ENCODE data around the gene SH2D6. TPM values are rescaled to one million over a fixed set of nuclear protein-coding genes. Genes with fewer than 3 reads are reported as not detected.
"Not testable (repeated sequence)": the region's sequence is repeated elsewhere in the genome, so short reads cannot be mapped to it uniquely, and the experiment has no call there.

The SH2D6 gene
- total and polyA plus RNA-seq, 4 experiments from 2014 or later = 1.5 to 1.6 TPM; not detected in 2

GRCh38 chr2:85477884-85478283 is 59.4 kb downstream of the SH2D6 start:
- ChIA-PET CTCF (ENCODE audit: partially characterized antibody) (no interaction called here), POLR2A (ENCODE audit: partially characterized antibody) (no interaction called here)
- Mint-ChIP-seq H3K27ac (no peak overlapping the region), H3K36me3 (no peaks in the 10 kb centered on the region), H3K4me1 (no peaks in the 10 kb centered on the region), H3K9me3 (peaks cover 0 to 1% (median 0%) of the 10 kb centered on the region in 8 donors), H3K27me3 (peaks cover 0 to 2% of the 10 kb centered on the region in 2 donors), H3K4me3 (no peak overlapping the region)
- no peak overlapping the region for H3K4me3 ChIP-seq (ENCODE audit: low read length in 2 of 2)
- no peaks in the 10 kb centered on the region for H3K4me1 ChIP-seq (ENCODE audit: insufficient read depth, low read length)
- no peaks in the 10 kb centered on the region for H3K27me3 ChIP-seq (ENCODE audit: insufficient read depth, low read length)
- H3K36me3 ChIP-seq (ENCODE audit: insufficient read depth, low read length) = no peaks in the 10 kb centered on the region
- H3K9me3 ChIP-seq (ENCODE audit: control insufficient read depth in 1 of 2, low read length in 2 of 2) = no peaks in the 10 kb centered on the region
- intact Hi-C loops (cut with micrococcal nuclease) = no loop called here
- H3K27ac ChIP-seq (ENCODE audit: low read depth, low read length) = no peak overlapping the region
- DNase-seq = no peak

GRCh38 chr2:85481818-85482777 is 63.6 kb downstream of the SH2D6 start:
- Mint-ChIP-seq H3K27ac (no peak overlapping the region), H3K4me1 (no peaks in the 10 kb centered on the region), H3K36me3 (peaks cover 1 to 4% of the 10 kb centered on the region in 2 donors), H3K27me3 (peaks cover 0 to 2% of the 10 kb centered on the region in 2 donors), H3K9me3 (peaks cover 0 to 10% (median 5%) of the 10 kb centered on the region in 8 donors), H3K4me3 (no peak overlapping the region)
- intact Hi-C loops (cut with micrococcal nuclease) = no loop called here
- no peaks in the 10 kb centered on the region for H3K36me3 ChIP-seq (ENCODE audit: insufficient read depth, low read length)
- POLR2A ChIA-PET (ENCODE audit: partially characterized antibody) = no interaction called here
- H3K27me3 ChIP-seq (ENCODE audit: insufficient read depth, low read length) = no peaks in the 10 kb centered on the region
- CTCF ChIA-PET (ENCODE audit: partially characterized antibody) = no interaction called here
- DNase-seq = no peak
- H3K27ac ChIP-seq (ENCODE audit: low read depth, low read length) = no peak overlapping the region
- H3K9me3 ChIP-seq (ENCODE audit: control insufficient read depth in 1 of 2, low read length in 2 of 2) = no peaks in the 10 kb centered on the region
- H3K4me1 ChIP-seq (ENCODE audit: insufficient read depth, low read length) = no peaks in the 10 kb centered on the region
- H3K4me3 ChIP-seq (ENCODE audit: low read length in 2 of 2) = no peak overlapping the region

GRCh38 chr2:85484615-85485014 is 66.1 kb downstream of the SH2D6 start:
- H3K4me3 Mint-ChIP-seq; intact Hi-C loops (cut with micrococcal nuclease); CTCF ChIA-PET (ENCODE audit: partially characterized antibody): not testable (repeated sequence)

GRCh38 chr2:85485815-85486214 is 67.3 kb downstream of the SH2D6 start:
- ChIA-PET CTCF (ENCODE audit: partially characterized antibody) (no interaction called here), POLR2A (ENCODE audit: partially characterized antibody) (no interaction called here)
- H3K9me3 Mint-ChIP-seq = peaks cover 0 to 24% (median 11%) of the 10 kb centered on the region in 8 donors
- peaks cover 0 to 2% of the 10 kb centered on the region in 2 donors for H3K27me3 Mint-ChIP-seq
- no peak overlapping the region for H3K4me3 Mint-ChIP-seq
- no peaks in the 10 kb centered on the region for H3K4me1 ChIP-seq (ENCODE audit: insufficient read depth, low read length)
- H3K27ac Mint-ChIP-seq = no peak overlapping the region
- H3K36me3 Mint-ChIP-seq = peaks cover 1 to 4% of the 10 kb centered on the region in 2 donors
- no peaks in the 10 kb centered on the region for H3K36me3 ChIP-seq (ENCODE audit: insufficient read depth, low read length)
- no peaks in the 10 kb centered on the region for H3K27me3 ChIP-seq (ENCODE audit: insufficient read depth, low read length)
- H3K4me3 ChIP-seq (ENCODE audit: low read length in 2 of 2) = no peak overlapping the region
- no peak overlapping the region for H3K27ac ChIP-seq (ENCODE audit: low read depth, low read length)
- no peaks in the 10 kb centered on the region for H3K9me3 ChIP-seq (ENCODE audit: control insufficient read depth in 1 of 2, low read length in 2 of 2)
- intact Hi-C loops (cut with micrococcal nuclease) = no loop called here
- DNase-seq = no peak
- H3K4me1 Mint-ChIP-seq = no peaks in the 10 kb centered on the region

More at GRCh38 chr2:85484615-85485014, 66.1 kb downstream of the SH2D6 start:
- H3K27me3 Mint-ChIP-seq; H3K4me3 ChIP-seq (ENCODE audit: low read length in 2 of 2); H3K36me3 ChIP-seq (ENCODE audit: insufficient read depth, low read length); H3K27ac ChIP-seq (ENCODE audit: low read depth, low read length); H3K27ac Mint-ChIP-seq; POLR2A ChIA-PET (ENCODE audit: partially characterized antibody); H3K27me3 ChIP-seq (ENCODE audit: insufficient read depth, low read length); H3K4me1 ChIP-seq (ENCODE audit: insufficient read depth, low read length); H3K36me3 Mint-ChIP-seq; DNase-seq; H3K9me3 ChIP-seq (ENCODE audit: control insufficient read depth in 1 of 2, low read length in 2 of 2); H3K4me1 Mint-ChIP-seq: not testable (repeated sequence)
- H3K9me3 Mint-ChIP-seq = peaks cover 0 to 16% (median 5%) of the 10 kb centered on the region in 8 donors

Other genes starting within 250 kb of the SH2D6 start
- gene TGOLN2, start 90.7 kb upstream of the SH2D6 start, total RNA-seq = 100 to 1,000 TPM; 188 to 195 TPM
- 10 to 100 TPM; 29.8 to 54.7 TPM for gene TGOLN2, start 90.7 kb upstream of the SH2D6 start, polyA plus RNA-seq
- 10 to 100 TPM; 33.0 to 33.4 TPM for gene RETSAT, start 64.2 kb upstream of the SH2D6 start, total RNA-seq
- gene RETSAT, start 64.2 kb upstream of the SH2D6 start, polyA plus RNA-seq = 10 to 100 TPM; 20.8 to 24.3 TPM
- gene ELMOD3, start 63.9 kb upstream of the SH2D6 start, total RNA-seq = 10 to 100 TPM; 29.8 to 33.2 TPM
- 10 to 100 TPM; 10.1 to 11.2 TPM for gene ELMOD3, start 63.9 kb upstream of the SH2D6 start, polyA plus RNA-seq
- gene CAPG, start 8.3 kb upstream of the SH2D6 start, total RNA-seq = 10 to 100 TPM; 25.6 to 38.5 TPM
- gene CAPG, start 8.3 kb upstream of the SH2D6 start, polyA plus RNA-seq = 100 to 1,000 TPM; 113 to 136 TPM
- 100 to 1,000 TPM; 177 to 182 TPM for gene MAT2A, start 120.5 kb downstream of the SH2D6 start, total RNA-seq
- gene MAT2A, start 120.5 kb downstream of the SH2D6 start, polyA plus RNA-seq = 100 to 1,000 TPM in 1 of 2 donors, 10 to 100 TPM in 1; 75.4 to 126 TPM
- gene GGCX, start 142.8 kb downstream of the SH2D6 start, total RNA-seq = 10 to 100 TPM; 28.5 to 38.1 TPM
- gene GGCX, start 142.8 kb downstream of the SH2D6 start, polyA plus RNA-seq = 10 to 100 TPM in 1 of 2 donors, 1 to 10 TPM in 1; 8.4 to 11.0 TPM
- 100 to 1,000 TPM in 1 of 2 experiments, 10 to 100 TPM in 1; 98.5 to 107 TPM for gene VAMP8, start 158.9 kb downstream of the SH2D6 start, total RNA-seq
- 100 to 1,000 TPM; 401 to 612 TPM for gene VAMP8, start 158.9 kb downstream of the SH2D6 start, polyA plus RNA-seq
- 10 to 100 TPM; 25.5 to 25.6 TPM for gene VAMP5, start 165.7 kb downstream of the SH2D6 start, total RNA-seq
- gene VAMP5, start 165.7 kb downstream of the SH2D6 start, polyA plus RNA-seq = 100 to 1,000 TPM; 109 to 136 TPM
- gene RNF181, start 177.0 kb downstream of the SH2D6 start, total RNA-seq = 10 to 100 TPM; 73.6 to 77.1 TPM
- 100 to 1,000 TPM; 176 to 215 TPM for gene RNF181, start 177.0 kb downstream of the SH2D6 start, polyA plus RNA-seq
- 10 to 100 TPM; 13.3 to 14.3 TPM for gene TMEM150A, start 184.0 kb downstream of the SH2D6 start, total RNA-seq
- 10 to 100 TPM; 15.3 to 17.9 TPM for gene TMEM150A, start 184.0 kb downstream of the SH2D6 start, polyA plus RNA-seq
- gene C2orf68, start 193.4 kb downstream of the SH2D6 start, total RNA-seq = 10 to 100 TPM; 87.3 to 89.9 TPM
- 10 to 100 TPM; 16.9 to 19.4 TPM for gene C2orf68, start 193.4 kb downstream of the SH2D6 start, polyA plus RNA-seq
- 10 to 100 TPM; 57.2 to 61.7 TPM for gene USP39, start 197.5 kb downstream of the SH2D6 start, total RNA-seq
- 10 to 100 TPM; 72.5 to 90.2 TPM for gene USP39, start 197.5 kb downstream of the SH2D6 start, polyA plus RNA-seq
- not detected for gene SFTPB, start 249.5 kb downstream of the SH2D6 start, total RNA-seq
- gene SFTPB, start 249.5 kb downstream of the SH2D6 start, polyA plus RNA-seq = not detected